HG03565 (cell line): ENCODE data around the gene FAM222A.

ENCODE experiments used
- ATAC-seq: cut with Tn5 transposase; IDR thresholded peaks from one replicate; pipeline ENCODE4 v1.9.1; 2021; ENCODE audit warnings: mild to moderate bottlenecking, moderate library complexity; ENCODE audit not compliant: unreplicated experiment

Gene FAM222A

GRCh38 chr12:109724321-109724892, 10.8 kb downstream of the FAM222A start:
- ATAC-seq = no peak

GRCh38 chr12:109725321-109726105, 11.9 kb downstream of the FAM222A start:
- no peak for ATAC-seq

GRCh38 chr12:109726106-109726497, 12.5 kb downstream of the FAM222A start:
- ATAC-seq = no peak

GRCh38 chr12:109726511-109727038, 12.9 kb downstream of the FAM222A start:
- no peak for ATAC-seq

DNA sequence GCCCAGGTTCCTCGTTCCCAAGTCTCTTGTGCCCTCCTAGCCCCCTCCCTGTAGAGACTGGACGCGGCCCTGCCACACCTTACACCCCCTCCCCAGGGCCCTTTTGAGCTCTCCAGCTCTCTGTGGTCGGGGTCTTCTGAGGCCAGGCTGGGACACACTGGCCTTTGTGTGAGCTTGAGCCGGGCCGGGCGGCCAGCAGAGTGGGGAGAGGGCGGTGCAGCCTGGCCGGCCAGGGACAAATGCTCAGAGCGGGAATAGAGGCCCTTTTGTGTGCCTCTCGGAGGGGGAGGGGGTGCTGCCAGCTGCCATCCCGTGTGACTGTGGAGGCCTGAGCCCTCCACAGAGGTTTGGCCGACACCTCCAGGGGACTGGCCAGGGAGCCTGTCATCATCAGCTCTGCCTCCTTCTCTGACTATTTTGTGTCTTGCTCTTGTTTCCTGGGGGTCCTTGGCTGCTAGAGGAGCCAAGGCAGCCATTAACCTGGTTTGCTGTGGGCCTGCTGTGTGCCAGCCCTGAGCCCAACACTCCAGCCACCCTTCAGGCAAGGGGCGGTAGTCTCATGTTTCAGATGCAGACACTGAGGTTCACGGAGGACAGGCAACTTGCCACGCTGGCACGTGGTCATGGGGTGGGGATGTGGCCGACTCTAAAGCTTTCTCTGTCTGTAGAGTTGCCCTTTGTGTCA, 13.6 kb downstream of the FAM222A start:
- no peak for ATAC-seq

DNA sequence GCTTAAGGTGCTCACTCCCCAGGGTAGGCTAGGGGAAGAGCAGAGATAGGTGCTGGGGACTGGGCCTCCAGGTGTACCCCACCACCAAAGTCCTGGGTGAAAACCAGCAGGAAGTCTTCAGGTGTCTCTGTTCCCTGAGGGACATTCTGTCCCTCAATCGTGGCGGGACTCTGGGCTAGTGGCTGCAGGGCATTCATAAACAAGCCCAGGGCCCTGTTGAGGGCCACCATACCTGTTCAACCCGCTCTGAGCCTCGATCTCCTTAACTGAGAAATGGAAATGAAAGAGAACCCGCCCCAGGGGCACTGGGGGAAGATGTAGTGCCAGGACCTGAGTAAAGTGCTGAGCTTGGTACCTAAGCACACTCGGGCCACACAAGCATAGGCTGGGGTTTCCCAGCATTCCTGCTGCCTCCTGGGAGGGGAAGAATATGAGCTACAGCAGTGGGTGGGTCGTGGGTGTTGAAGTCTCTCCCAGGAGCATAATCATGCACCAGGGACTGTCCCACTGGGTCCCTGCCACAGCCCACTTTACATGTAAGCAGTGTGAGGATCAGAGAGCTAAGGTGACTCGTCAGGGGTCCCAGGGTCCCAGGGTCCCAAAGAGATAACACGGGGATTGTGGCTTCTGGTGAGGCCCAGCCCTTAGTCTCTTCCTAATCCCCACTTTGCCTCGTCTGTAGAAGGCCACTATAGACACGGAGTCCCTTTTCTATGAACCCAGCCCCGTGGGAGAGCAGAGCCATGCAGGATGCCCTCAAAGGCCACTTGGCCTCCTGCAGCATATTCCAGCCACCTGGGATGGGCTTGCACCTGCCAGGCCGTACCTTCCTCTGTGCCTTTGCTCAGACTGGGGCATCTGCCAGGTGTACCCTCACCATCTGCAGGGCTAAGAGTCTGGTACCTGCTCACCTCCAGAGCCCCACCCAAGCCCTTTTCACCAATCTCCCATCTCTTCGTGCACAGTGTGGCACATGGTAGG, 14.4 kb downstream of the FAM222A start:
- ATAC-seq = no peak

DNA sequence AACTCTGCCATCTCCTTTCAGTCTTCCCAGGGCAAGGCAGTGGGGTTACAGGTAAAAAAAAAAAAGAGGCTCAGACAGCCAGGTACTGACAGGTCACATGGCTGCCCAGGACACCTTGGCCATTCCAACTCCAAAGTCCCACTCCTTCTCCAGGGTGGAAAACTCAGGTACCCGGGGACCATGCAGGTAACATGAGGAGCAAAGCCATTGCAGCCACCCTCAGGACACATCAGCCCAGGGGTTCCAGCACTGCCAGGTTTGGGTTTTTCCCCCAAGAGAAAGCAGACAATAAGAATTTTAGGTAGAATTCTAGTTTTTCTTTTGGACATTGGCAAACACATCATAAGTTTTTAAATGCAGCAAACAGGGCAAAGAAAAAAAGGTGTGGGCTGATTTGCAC, 15.3 kb downstream of the FAM222A start:
- no peak for ATAC-seq

DNA sequence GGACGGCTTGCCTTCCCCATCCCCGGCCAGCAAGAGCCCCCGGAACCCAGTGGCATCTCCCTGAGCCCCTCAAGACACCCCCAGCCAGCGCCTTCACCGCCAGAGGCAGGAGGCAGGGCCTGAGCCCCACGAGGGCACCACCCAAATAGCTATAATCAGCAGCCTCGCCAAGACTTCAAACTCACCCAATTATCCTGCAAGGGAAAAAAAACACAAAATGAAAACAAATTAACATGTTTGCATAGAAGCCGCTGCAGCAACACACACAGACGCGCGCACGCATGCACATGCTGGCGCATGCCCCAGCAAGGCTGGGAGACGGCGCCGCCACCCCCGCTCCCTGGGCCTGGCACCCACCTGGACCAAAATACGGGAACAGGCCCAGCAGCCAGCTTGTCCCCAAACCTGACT, 15.8 kb downstream of the FAM222A start:
- no peak for ATAC-seq

- ATAC-seq = no peak
Measured at GRCh38 chr12:109729801-109730200, 16.2 kb downstream of the FAM222A start.

DNA sequence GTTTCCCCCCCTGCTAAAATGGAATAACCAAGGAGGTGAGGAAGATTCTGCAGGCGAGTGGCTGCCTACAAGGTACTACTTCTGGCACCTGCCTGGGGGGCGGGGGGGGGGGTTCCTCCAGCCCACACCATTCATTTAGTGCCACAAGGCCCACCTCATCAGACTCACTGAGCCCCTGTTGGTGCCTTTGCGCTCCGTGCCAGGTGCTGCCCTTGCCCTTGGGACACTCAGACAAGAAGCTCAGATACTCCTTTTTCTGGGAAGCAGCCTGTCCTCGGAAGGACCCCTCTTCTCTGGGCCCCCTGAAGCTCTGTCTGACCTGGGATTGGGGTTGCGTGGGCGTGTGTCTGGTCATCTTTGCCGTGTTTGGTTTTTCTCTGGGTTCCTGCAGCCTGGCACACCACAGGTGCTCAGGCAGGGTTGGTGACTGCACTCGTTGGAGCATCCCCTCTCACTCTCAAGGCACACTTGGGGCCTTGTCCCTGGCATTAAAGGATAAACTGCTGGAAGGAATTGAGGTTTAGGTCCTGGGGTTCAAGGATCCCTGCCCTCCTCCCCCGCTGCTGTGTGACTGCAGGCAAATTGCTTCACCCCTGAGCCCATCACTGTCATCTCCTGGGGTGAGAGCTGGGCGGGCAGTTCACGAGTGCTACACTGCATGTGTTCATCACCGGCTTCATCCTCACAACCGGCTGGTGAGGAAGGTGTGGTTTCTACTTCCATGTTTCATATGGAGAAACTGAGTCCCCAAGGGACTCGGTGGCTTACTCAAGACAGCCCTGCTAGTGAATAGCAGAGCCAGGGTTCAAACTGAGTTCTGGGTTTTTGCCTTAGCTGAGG, 16.9 kb downstream of the FAM222A start:
- ATAC-seq = no peak

GRCh38 chr12:109731231-109731731, 17.7 kb downstream of the FAM222A start:
- no peak for ATAC-seq

- no peak for ATAC-seq
Measured at GRCh38 chr12:109731806-109732205, 18.2 kb downstream of the FAM222A start.

DNA sequence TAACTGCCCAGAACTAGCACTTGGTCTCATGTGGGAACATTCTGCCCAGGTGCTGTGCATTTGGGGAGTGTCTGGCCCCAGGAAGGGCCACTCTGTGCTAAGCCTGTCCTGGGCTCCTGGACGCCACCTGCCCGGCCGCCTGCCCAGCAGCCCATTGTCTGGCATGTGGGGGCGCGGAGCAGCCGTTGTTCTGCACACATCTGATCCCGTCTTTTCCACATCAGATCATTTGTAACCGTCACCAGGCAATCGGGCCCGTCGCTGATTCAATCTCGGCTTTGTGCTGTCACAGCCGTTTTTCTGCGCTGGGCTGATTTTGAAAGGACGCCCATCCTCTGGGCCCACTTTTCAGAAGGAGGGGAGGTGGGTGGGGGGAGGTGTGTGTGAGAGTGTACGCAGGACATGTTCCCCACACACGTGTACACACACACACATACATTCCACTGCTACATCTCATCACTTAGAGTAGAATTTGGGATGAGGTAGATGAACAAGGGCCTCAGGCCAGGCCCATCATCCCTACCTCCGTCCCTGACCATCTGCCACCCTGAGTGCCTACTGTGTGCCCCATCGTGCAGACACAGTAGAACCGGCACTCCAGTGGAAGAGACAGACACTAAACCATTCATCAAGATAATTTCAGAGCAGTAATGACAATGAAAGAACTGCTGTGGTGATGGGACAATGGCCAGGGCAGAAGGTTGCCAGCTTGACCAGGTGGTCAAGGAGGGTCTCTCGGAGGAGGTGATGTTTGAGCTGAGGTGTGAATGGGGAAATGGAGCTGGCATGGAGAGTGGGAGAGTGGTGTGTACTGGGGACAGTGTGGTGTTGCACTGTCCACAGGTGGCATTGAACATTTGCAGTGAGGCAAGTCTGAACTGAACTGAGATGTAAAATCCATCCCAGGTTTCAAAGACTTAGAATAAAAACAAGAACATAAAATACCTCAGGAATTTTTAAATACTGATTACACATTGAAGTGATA, 19.0 kb downstream of the FAM222A start:
- ATAC-seq = no peak

DNA sequence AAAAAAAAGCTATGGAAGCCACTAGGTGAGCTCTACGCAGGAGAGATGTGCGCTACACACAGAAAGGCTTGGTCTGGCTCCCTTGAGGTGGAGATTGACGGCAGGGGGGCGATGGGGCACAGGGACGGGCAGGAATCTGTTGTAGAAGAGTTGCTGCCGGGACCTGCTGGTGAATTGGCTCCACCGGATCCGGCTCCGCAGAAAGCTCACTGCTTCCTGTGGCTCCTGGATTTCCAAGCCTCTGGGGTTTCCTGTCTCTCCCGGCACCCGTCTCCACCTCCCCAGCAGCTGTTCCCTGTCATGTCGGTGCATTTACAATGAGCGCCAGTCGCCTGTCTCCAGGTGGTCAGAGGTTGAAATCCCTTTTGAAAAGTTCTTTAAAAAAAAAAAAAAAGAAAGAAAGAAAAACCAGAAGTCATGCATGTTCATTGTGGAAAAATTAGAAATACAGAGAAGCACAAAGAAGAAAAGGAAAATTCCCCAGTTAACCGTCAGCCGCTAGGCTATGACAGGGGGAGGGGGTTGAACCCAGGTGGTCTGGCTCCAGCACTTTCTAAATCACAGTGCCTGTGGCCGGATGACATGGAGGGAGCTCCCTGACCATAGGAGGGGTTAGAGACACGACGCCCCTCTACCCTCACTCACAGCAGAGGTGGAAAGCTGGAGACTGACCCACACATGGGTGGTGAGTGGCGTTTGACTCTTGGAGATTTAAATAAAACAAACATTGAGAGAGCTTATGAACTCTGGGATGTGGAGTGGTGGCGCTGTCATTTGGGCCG, 20.8 kb downstream of the FAM222A start:
- no peak for ATAC-seq

DNA sequence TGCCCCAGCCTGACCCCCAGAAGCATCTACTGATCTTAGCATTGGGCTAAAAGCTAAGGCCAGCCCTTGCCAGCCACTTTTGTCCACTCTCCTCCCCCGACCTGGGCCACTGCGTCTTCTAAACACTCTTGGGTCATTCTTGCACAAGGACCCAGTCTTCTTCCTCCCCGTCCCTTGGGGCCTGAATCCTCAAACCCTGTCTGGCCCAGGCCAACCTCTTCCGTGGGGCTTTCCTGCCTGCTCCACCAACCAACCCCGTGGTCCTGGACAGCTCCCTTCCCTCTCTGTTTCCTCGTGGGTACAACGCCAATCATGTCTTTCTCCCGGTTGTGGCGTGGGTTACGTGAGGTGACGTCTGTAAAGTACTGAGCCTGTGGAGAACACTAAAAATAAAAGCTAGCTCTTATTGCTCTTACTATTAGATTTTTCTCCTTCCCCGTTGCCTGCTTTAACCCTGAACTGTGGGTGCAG, 21.5 kb downstream of the FAM222A start:
- ATAC-seq = no peak

DNA sequence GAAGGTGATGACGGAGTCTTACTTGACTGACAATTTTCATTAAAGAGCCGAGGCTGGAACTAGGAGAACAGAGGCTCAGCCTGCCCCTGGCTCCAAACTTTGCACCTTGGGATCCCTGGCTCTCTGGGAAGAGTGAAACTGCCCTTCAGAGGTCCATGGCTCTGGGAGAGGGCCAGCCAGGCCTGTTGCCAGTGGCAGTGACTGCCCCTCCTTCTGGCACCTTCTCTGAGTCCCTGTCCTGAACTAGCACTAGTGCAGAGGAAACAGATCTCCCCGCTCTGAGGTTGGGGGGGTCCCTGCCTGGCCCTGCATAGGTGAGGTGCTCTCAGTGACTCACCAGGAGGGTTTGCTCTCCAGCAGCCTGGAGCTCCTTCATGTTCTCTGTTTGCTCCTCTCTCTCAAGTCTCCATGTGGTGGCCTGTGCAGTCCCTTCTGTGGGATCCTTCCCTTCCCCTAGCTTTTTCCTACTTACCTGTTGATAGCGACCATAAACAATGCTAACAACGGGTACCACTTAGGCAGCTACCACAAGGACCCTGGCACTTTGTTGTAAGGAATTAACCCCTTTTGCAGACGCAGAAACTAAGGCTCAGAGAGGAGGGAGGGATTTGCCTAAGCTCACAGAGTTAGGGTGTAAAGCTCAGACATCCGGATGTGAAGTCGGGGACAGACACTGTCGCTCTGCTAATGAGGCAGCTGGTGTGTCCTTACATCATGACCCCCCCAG, 22.4 kb downstream of the FAM222A start:
- ATAC-seq = no peak
